HG02970 (cell line): ENCODE results near the gene CHAD.
"Not testable (repeated sequence)": the region's sequence is repeated elsewhere in the genome, so short reads cannot be mapped to it uniquely, and the experiment has no call there.

Experiments used
- ATAC-seq: cut with Tn5 transposase; IDR thresholded peaks from one replicate; pipeline ENCODE4 v1.9.1; 2021; ENCODE audit warnings: mild to moderate bottlenecking, moderate library complexity, moderate number of reproducible peaks; ENCODE audit not compliant: unreplicated experiment, low FRiP score

The CHAD gene

DNA sequence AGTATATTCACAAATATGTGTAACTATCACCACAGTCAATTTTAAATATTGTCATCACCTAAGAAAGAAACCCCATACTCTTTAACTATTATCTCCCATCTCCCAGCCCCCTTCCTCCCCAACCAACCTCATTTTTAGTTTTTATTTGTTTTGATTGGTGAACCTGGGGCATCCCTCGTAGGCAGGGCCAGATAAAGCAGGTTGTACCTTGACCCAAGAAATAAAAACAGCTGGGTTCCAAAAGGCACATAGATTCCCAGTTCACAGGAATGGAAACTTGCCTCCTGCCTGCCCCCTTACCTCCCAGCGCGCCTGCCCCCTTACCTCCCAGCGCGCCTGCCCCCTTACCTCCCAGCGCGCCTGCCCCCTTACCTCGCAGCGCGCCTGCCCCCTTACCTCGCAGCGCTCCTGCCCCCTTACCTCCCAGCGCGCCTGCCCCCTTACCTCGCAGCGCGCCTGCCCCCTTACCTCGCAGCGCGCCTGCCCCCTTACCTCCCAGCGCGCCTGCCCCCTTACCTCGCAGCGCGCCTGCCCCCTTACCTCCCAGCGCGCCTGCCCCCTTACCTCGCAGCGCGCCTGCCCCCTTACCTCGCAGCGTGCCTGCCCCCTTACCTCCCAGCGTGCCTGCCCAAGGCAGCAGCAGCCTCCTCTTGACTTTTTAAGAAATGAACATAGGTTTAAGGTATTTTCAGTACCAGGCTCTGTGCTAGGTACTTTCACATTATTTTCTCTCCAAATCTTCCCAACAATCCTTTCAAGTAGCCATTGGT, 7.3 kb upstream of the CHAD start:
- not testable (repeated sequence) for ATAC-seq

DNA sequence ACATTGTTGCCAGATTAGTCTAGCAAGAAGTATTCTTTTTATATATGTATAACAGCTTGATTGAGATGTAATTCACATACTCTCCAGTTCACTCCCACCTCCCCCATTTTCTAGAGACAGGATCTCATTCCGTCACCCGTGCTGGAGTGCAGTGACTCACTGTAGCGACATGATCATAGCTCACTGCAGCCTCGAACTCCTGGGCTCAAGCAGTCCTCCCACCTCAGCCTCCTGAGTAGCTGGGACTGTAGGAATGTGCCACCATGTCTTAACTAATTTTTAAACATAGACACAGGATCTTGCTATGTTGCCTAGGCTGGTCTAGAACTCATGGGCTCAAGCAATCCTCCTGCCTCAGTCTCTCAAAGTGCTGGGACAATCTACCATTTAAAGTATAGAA, 6.7 kb upstream of the CHAD start:
- no peak for ATAC-seq

DNA sequence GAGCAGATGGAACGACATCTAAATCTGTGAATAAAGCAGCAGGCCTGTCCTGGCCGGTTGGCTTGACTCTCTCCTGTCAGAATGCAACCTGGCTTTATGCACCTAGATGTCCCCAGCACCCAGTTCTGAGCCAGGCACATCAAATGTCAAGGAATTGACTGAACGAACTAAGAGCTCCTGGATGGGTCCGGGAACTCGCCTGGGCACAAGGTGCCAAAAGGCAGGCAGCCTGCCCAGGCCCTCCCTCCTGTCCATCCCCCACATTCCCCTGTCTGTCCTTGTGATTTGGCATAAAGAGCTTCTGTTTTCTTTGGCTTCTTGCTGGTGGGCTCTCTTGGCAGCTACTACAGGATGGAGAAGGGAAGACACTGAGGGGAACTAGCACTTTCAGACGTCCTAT, 5.8 kb upstream of the CHAD start:
- ATAC-seq = no peak

DNA sequence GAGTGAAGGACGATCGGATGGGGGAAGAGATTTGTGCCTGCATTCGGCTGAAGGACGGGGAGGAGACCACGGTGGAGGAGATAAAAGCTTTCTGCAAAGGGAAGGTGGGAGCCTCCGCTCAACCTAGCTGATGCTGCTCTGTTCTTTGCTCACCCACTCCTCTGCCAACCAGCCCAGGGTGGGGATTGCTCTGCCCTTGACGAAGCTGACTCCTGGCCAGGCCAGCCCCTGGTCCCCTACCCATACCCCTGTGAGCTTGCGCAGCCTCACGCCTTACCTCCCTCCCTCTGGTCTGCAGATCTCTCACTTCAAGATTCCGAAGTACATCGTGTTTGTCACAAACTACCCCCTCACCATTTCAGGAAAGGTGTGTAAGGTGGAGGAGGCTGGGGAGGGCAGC, 5.2 kb upstream of the CHAD start:
- no peak for ATAC-seq

DNA sequence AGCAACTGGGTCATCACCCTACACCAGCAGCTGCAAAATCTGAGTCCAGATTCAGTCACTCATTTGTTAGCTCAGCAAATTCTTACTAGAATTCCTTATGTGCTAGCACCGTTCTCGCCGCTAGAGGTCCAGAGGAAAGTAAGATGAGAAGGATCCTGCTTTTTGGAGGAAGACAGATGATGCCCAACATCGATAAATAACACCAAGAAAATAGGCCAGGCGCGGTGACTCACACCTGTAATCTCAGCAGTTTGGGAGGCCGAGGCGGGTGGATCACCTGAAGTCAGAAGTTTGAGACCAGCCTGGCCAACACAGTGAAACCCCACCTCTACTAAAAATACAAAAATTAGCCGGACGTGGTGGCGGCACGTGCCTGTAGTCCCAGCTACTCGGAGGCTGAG, 4.1 kb upstream of the CHAD start:
- not testable (repeated sequence) for ATAC-seq

DNA sequence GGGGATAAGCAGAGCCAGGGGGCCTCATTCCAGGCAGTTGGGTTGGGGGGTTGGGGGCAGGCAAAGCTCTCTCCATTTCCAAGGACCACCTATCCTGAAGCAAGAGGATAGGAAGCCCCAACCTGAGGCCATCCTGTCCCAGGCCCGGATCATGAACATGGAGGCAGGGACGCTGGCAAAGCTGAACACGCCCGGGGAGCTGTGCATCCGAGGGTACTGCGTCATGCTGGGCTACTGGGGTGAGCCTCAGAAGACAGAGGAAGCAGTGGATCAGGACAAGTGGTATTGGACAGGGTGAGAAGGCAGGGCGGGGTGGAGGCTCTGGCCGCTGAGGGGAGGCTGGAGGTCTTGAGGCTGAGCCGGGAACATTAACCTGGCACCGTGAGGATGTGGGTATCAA, 3.6 kb upstream of the CHAD start:
- no peak for ATAC-seq

DNA sequence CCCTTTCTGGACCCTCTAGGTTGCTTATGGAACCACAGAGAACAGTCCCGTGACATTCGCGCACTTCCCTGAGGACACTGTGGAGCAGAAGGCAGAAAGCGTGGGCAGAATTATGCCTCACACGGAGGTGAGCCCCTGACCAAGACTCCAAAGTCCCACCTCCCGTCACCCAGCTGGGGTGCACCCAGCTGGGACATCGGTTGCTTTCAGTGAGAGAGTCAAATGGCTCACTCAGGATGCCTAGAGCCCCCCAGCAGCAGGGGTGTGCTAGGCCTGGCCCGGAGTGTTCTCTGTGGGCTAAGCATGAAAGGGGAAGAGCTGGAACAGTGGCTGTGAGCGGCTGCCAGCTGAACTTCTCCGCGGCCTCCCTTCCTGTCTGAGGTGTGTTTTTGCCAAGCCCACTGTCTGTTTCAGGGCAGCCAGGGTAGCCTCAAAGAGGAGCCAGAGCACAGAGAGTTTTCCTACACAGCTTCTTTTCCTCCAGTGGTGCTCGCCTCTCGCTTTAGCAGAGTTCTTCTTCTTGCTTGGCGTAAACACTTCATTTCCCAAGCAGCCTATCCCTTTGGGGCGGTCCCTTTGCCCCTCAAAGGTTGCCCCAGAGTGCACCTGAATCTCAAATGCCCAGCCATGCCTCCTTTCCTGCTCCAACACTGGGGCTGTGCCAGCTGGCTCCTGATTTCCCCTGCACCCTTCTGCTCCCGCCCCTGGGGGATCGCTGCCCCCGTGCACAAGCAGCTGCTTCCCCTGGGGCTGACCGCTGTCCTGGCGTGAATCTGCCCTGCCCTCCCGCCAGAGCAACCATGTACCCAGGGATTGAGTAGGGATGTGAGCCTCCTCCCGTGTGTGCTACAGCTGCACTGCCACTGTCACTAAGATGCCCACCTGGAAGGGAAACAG, 2.6 kb upstream of the CHAD start:
- no peak for ATAC-seq

DNA sequence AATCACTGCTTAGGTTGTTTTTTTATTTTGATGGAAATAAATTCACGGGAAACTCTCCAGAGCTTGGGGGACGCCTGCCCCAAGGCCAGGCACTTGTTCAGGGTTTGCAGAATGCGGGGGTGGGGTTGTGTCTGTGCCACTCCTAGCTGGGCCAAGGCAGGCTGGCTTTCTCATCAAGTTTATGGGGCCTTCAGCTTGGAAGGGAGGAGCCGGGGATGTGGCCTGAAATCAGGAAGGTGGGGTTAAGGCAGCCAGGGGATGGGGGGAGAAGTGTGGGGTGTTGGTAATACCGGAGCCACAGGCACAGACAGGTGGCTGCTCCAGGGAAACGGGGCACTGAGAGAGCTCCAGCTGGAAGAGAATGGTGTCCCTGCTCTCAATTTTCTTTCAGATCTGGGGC, 1.7 kb upstream of the CHAD start:
- ATAC-seq = no peak

DNA sequence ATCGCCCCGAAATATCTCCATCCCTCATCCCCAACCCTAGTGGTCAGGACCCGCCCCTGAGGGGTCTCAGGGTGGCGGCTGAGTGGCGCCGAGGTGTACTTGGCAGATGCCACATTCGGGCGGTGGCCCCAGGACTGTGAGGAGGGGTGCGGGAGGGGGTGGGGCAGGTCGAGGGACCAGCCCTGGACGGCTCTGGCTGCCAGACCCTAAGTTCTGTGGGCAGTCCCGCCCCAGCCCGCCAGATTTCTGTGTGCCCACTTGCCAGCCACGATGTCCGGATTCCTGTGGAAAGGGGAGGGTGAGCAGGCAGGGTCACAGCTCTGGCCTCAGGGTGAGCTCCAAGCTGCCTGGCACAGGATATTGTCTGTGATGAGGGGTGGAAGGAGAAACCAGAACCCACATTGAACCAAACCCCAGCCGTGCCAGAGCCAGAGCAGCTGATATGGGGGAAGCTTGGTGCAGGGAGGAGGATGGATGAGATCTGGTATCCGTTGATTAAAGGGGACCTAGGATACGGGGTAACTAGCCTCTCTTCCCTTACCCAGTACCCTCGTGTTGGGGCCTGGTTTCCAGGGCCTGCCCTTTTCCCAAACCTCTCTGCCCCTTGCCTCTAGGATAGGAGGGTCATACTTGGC, 1.1 kb upstream of the CHAD start:
- ATAC-seq = no peak

DNA sequence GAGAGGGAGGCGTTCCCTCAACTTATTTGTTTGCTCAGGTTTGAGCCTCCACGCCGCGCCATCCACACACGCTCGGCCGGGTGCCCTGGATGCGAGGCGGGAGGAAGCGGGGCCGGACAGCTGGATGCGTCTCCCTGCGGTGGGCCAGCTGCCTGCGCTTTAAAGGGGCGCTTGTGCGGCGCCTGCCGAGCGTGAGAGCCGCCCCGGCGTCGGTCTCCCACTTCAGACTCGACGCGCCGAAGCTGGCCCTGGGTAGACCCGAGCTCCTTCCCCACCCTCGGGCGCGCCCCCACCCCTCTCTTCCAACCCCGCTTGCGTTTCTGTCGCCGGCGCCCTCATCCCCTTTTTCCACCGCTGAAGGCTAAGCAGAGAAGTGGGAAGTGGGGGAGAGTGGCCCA, 527 bp upstream of the CHAD start:
- no peak for ATAC-seq

DNA sequence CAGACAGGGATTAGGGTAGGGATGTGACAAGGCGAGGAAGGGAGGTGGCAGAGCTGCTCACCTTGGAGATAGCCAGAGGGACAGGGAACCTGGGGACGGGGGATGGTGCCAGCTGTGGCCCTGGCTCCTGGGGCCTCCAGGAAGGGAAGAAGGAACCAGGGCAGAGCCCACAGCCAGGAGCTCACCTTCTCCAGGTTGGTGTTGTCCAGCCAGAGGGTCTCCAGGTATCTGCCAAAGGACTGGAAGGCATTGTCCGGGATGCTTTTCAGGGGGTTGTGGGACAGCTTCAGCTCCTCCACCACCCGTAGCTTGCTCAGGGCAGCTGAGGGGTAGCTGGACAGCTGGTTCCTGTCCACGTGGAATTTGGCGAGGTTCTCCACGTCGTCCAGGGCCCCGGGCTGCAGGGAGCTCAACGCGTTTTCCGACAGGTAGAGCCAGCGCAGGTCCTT, 801 bp downstream of the CHAD start:
- ATAC-seq = no peak

DNA sequence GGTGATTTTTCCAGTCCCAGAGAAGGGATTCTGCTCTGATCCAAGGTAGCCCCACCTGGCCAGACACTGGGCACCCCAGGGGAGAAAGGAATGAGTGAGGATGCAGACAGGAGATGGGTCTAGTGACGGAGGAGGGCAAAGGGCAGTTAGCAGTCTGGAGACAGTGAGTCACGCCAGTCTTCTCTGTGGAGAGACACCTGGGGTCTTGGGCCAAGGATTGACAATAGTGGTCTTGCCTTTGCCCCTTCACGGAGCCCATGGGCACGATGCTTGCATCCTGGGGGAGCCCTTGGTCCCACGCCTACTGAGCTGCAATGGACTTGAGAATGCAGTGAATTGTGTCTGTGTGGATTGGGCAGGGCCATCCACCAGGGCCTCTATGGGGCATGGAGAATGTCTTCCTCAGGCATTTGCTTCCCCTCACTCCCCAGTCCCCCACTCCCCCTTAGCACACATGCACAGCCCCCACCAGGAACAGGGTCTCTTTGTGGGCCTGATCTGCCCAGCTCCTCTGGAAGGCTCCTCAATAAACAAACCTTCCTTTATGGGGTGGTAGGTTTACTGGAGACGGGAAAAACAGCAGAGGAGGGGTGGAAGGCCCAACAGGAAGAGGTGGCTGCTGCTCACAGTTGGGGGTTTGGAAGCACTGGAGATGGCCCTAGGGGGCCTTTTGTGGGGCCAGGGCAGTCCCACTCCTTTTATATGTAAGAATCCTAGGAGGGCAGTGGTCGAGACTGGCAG, 1.4 kb downstream of the CHAD start:
- ATAC-seq = no peak

DNA sequence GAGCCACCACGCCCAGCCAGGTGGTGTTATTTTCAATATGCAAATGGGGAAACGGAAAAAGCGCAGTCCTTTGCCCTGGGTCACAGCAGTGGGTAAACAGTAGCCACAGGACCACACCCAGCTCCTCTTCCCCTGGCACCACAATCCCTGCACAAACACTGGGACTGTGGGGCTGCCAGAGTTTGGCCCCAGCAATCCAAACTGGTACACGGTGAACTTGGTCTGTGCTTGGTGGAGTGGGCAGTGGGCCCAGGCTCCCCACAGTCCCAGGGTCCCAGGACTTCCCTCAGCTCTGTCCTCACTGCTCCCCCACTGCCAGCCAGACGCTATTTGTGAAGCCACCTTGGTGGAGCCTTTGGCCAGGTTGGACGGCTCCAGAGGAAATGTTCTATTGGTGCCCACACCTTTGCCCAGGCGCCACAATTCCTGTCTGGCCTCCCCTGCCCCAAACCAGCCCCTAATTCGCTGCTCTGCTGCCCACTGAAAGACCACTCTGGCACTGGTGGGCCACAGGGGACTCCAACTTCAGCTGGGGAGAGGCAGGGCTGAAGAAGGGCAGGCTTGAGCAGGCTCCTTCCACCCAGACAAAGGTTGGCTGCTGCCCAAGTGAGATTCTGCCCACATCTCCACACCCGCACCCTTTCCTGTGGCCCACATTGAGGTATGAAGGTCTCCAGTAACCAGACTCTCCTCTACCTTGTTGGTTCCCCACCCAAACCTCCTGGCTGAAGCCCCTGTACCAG, 2.1 kb downstream of the CHAD start:
- no peak for ATAC-seq

DNA sequence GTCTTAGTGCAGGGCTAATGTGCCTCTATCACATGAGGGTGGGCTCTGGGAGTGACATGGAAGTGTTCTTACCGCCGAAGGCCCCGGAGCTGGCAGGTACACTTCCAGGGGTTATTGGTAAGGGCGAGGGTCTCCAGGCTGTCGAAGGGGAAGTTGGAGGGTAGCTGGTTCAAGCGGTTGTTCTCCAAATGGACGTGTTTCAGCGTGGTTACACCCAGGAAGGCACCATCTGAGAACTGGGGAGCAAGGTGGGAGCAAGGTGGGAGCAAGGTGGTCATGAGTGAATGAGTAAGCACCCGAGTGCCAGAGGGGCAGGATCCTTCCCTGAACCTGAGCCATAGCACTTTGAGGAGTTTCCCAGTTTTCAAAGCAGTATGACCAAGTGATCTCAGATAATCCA, 3.0 kb downstream of the CHAD start:
- ATAC-seq = no peak

DNA sequence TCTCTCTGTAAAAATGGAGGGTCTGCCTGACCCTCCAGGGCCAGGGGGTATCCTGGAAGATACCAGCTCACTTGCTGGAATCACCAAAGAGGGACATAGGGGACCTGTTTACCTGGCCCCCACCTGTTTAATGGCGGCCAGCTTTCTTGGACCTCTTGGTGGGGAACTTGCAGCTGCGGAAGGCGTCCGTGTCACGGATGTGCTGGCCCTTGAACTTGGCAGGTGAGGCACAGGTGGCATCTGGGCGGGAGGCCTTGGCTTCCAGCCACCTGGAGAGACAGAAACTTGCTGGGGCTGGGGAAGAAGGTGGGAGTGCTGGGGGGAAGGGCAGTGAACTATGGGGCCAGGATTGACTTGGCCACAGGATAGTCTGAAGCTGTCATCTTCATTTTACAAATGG, 3.5 kb downstream of the CHAD start:
- ATAC-seq = no peak

DNA sequence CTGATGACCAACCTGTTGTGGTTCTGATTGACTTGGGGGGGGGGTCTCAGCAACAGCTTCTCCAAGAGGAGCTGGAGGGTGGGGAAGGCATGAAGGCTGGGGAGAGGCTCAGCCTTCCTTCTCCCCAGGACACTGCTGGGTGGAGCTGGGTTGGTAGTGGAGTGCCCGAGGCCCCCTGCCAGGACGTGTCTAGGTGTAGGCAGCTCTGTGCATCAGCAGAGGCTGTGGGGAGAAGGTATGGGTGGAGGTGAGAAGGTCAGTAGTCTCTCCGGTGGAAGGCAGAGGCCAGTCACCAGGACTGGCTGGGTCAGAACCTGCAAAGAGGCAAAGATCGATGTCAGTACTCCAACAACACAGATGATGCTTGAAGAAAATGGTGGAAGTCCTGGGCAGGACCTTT, 3.9 kb downstream of the CHAD start:
- no peak for ATAC-seq

DNA sequence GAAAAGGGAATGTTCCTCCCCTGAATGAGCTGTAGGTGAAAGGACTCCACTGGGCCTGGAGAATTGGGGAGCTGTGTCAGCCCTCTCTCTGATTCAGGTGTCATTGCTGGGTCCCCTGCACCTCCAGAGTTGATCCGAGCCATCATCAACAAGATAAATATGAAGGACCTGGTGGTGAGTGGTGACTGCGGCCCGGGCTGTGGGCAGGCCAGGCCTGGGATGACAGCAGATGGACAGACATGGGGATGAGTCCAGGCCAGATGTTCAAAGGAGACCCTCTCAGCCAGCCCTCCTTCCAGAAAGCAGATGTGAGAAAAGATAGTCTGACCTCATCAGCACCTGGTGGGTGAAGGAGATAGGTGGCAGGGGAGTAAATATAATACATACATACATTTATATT, 4.6 kb downstream of the CHAD start:
- no peak for ATAC-seq

DNA sequence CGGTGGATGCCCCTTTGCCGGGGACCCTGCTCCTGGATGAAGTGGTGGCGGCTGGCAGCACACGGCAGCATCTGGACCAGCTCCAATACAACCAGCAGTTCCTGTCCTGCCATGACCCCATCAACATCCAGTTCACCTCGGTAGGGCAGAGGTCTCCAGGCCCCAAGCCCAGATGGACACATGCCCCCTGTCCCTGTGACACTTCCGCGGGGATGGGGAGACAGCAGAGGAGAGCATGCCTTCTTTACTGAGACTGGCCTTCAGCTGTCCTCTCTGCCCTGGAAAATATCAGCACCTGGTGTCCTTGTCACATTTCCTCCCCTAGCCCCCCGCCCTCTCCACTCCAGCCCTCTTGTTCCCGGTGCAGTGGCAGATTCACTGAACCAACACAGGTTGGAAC, 6.2 kb downstream of the CHAD start:
- no peak for ATAC-seq

DNA sequence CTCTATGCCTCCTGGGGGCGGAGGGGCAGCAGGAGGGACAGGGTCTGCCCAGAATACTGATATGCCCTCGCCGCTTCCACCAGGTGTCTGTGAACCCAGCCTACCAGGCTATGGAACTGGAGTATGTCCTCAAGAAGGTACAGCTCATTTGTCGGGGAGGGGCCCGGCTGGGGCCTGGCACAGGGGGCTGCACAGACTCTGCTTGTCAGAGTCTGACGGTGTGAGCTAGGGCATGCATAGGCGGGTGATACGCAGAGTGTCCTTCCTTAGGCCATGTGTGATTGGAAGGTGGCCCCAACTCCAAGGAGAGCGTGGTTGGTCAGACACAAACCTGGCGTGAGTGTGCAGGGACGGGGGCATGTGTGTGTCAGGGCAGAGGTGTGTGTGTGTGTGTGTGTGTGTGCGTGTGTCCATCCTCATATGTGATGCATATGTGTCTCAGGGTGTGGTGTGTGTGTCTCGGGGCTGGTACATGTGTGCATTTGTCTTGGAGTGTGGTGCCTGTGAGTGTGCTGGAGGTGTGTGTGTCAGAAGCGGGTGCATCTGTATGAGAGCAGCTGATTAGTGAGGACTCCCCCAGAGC, 7.0 kb downstream of the CHAD start:
- ATAC-seq = no peak
